ENCODE measurements around the gene SLC39A5. TPM values are rescaled to one million over a fixed set of nuclear protein-coding genes. Genes with fewer than 3 reads are reported as not detected.
A peak's percentile ranks its signal among the peaks of the same experiment; 100 is the strongest.

SLC39A5 gene
- total RNA-seq, 1 experiment from 2014 or later: not detected

DNA sequence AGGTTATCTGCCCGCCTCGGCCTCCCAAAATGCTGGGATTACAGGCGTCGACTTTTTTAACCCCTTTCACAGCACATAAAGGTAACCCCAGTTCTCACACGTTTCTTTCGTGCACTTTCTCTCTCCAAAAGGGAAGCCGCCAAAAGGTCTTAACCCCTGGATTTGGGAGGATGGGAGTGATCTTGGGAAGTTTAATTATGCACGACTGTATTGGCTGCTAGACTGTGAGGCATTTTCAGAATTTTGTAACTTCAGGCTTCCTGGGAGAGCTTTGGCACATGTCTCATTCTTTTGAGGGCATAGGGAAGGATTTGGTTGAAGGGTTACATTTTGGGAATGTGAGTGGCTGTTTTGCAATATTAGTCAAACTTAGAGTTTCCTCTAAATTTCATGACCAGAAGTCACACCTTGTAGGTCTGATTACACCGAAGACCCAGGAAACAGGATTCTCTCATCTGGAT lies 39.1 kb upstream of the SLC39A5 start:
- Histone ChIP-seq H3K4ac (ENCODE audit: low read depth, low read length) (no peak overlapping the region), H2BK15ac (ENCODE audit: low read depth, low read length) (no peak overlapping the region), H3K56ac (ENCODE audit: insufficient read length, low read depth, low read length) (no peak overlapping the region), H4K8ac (replicated peaks; ENCODE audit: insufficient read length, low read depth, low read length) (no peak overlapping the region), H4K20me1 (ENCODE audit: control insufficient read depth, insufficient read depth, insufficient read length) (no peaks in the 10 kb centered on the region), H3T11ph (ENCODE audit: low read length) (no peak overlapping the region), H3K27ac (ENCODE audit: insufficient read length, low read depth, low read length) (no peak overlapping the region), H3K4me1 (ENCODE audit: insufficient read depth, low read length) (peaks cover 8% of the 10 kb centered on the region), H4K5ac (ENCODE audit: insufficient read length, low read depth, low read length) (no peak overlapping the region), H2AK5ac (ENCODE audit: insufficient read length, low read length) (no peak overlapping the region), H2BK12ac (ENCODE audit: insufficient read length, low read depth, low read length) (no peak overlapping the region), H3K4me2 (ENCODE audit: insufficient read depth, insufficient read length, low read length) (peak overlapping the region; percentile 86), H4K91ac (ENCODE audit: insufficient read length, low read depth, low read length) (no peak overlapping the region), H3K79me2 (ENCODE audit: insufficient read depth, low read length) (peaks cover 8% of the 10 kb centered on the region; the same call in 1 of the 2 replicates), H2AFZ (ENCODE audit: low read length) (peak overlapping the region; percentile 90), H3K27me3 (ENCODE audit: insufficient read depth, low read length) (no peaks in the 10 kb centered on the region), H3K9me3 (ENCODE audit: control insufficient read depth, low read depth, low read length) (no peaks in the 10 kb centered on the region), H3K23me2 (ENCODE audit: insufficient read length, low read depth, low read length, poor library complexity, severe bottlenecking) (peaks cover 12% of the 10 kb centered on the region), H2BK5ac (ENCODE audit: insufficient read length, low read length) (no peak overlapping the region), H2BK20ac (ENCODE audit: low read depth, low read length, poor library complexity, severe bottlenecking) (no peak overlapping the region), H3K9ac (ENCODE audit: extremely low read depth, insufficient read length, low read length) (peak overlapping the region; percentile 47), H3K18ac (ENCODE audit: insufficient read length, low read depth, low read length) (no peak overlapping the region), H3K23ac (ENCODE audit: insufficient read length, low read depth, low read length) (no peak overlapping the region), H3K79me1 (ENCODE audit: insufficient read depth, low read depth, low read length, poor library complexity, severe bottlenecking) (peaks cover 6% of the 10 kb centered on the region), H3K14ac (ENCODE audit: insufficient read depth, low read length) (peak overlapping the region; percentile 23; the same call in 1 of the 2 replicates), H2BK120ac (ENCODE audit: low read depth, low read length, poor library complexity, severe bottlenecking) (no peak overlapping the region)
- Mint-ChIP-seq H3K27me3 (ENCODE audit: low read depth) (peaks cover 3% of the 10 kb centered on the region; the same call in 1 of the 2 replicates), H3K4me3 (peak overlapping the region; percentile 94 to 98), H3K4me1 (peaks cover 24 to 27% of the 10 kb centered on the region in 2 experiments), H3K9me3 (0 out of 5 replicates have a peak, but pooled peaks cover 0 to 3% of the 10 kb centered on the region in 2 experiments), H3K36me3 (ENCODE audit: insufficient read depth in 1 of 3, low read depth in 3 of 3) (peaks cover 25 to 38% (median 32%) of the 10 kb centered on the region in 3 experiments; a peak in 6 of 7 replicates), H3K27ac (peak overlapping the region; percentile 97 to 99 (median 99))
- TF ChIP-seq, protein P1, sequence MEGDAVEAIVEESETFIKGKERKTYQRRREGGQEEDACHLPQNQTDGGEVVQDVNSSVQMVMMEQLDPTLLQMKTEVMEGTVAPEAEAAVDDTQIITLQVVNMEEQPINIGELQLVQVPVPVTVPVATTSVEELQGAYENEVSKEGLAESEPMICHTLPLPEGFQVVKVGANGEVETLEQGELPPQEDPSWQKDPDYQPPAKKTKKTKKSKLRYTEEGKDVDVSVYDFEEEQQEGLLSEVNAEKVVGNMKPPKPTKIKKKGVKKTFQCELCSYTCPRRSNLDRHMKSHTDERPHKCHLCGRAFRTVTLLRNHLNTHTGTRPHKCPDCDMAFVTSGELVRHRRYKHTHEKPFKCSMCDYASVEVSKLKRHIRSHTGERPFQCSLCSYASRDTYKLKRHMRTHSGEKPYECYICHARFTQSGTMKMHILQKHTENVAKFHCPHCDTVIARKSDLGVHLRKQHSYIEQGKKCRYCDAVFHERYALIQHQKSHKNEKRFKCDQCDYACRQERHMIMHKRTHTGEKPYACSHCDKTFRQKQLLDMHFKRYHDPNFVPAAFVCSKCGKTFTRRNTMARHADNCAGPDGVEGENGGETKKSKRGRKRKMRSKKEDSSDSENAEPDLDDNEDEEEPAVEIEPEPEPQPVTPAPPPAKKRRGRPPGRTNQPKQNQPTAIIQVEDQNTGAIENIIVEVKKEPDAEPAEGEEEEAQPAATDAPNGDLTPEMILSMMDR (conservative IDR thresholded peaks at IDR 0.05): no peak
- WGBS (ENCODE audit: extremely low coverage, insufficient read length, low lambda C conversion rate): no CpG with 5 or more reads among the region's 9 CpGs
- no peak for DNase-seq

Data from H9 (cell line).